ENCODE measurements around the gene TRPV6. TPM values are rescaled to one million over a fixed set of nuclear protein-coding genes. Genes with fewer than 3 reads are reported as not detected.

TRPV6 gene
- total and polyA plus RNA-seq, 2 donors from 2014 or later = 4.4 to 5.5 TPM

- DNase-seq (peak in 2 of 5 donors; percentile 24 to 28), FAIRE-seq (no peak)
- TF ChIP-seq, protein P1, sequence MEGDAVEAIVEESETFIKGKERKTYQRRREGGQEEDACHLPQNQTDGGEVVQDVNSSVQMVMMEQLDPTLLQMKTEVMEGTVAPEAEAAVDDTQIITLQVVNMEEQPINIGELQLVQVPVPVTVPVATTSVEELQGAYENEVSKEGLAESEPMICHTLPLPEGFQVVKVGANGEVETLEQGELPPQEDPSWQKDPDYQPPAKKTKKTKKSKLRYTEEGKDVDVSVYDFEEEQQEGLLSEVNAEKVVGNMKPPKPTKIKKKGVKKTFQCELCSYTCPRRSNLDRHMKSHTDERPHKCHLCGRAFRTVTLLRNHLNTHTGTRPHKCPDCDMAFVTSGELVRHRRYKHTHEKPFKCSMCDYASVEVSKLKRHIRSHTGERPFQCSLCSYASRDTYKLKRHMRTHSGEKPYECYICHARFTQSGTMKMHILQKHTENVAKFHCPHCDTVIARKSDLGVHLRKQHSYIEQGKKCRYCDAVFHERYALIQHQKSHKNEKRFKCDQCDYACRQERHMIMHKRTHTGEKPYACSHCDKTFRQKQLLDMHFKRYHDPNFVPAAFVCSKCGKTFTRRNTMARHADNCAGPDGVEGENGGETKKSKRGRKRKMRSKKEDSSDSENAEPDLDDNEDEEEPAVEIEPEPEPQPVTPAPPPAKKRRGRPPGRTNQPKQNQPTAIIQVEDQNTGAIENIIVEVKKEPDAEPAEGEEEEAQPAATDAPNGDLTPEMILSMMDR (IDR thresholded peaks at IDR 0.05; ENCODE audit: borderline replicate concordance, extremely low read depth, insufficient read depth) = no peak
- Histone ChIP-seq H3K27me3 (ENCODE audit: control insufficient read depth, insufficient read depth, low read length) (no peaks in the 10 kb centered on the region), H3K36me3 (ENCODE audit: control insufficient read depth in 2 of 3, insufficient read depth in 3 of 3, low read length in 3 of 3) (no peaks in the 10 kb centered on the region), H3K9ac (ENCODE audit: low read length in 3 of 3) (no peak overlapping the region), H3K27ac (ENCODE audit: low read depth in 2 of 2, low read length in 2 of 2) (no peak overlapping the region), H3K4me1 (ENCODE audit: control insufficient read depth in 2 of 3, insufficient read depth in 2 of 3, low read depth in 1 of 3, low read length in 3 of 3) (no peaks in the 10 kb centered on the region), H3K4me3 (ENCODE audit: low read length in 3 of 3) (no peak overlapping the region), H3K9me3 (ENCODE audit: control insufficient read depth in 2 of 3, insufficient read depth in 1 of 3, low read length in 3 of 3) (no peaks in the 10 kb centered on the region)
- intact Hi-C loops (cut with DNase I) = no loop called here
Measured at GRCh38 chr7:142887282-142888015, 1.9 kb upstream of the TRPV6 start.

- peak in 1 of 5 donors; percentile 16 for DNase-seq
- Histone ChIP-seq H3K4me3 (ENCODE audit: low read length in 3 of 3) (no peak overlapping the region), H3K27ac (ENCODE audit: low read depth in 2 of 2, low read length in 2 of 2) (no peak overlapping the region), H3K36me3 (ENCODE audit: control insufficient read depth in 2 of 3, insufficient read depth in 3 of 3, low read length in 3 of 3) (no peaks in the 10 kb centered on the region), H3K27me3 (ENCODE audit: control insufficient read depth, insufficient read depth, low read length) (no peaks in the 10 kb centered on the region), H3K9me3 (ENCODE audit: control insufficient read depth in 2 of 3, insufficient read depth in 1 of 3, low read length in 3 of 3) (no peaks in the 10 kb centered on the region), H3K9ac (ENCODE audit: low read length in 3 of 3) (no peak overlapping the region), H3K4me1 (ENCODE audit: control insufficient read depth in 2 of 3, insufficient read depth in 2 of 3, low read depth in 1 of 3, low read length in 3 of 3) (no peaks in the 10 kb centered on the region)
- intact Hi-C loops (cut with DNase I) = no loop called here
- TF ChIP-seq, protein P1 (IDR thresholded peaks at IDR 0.05; ENCODE audit: borderline replicate concordance, extremely low read depth, insufficient read depth) = no peak
- FAIRE-seq = no peak
Measured at GRCh38 chr7:142886866-142887265, 1.3 kb upstream of the TRPV6 start.

DNA sequence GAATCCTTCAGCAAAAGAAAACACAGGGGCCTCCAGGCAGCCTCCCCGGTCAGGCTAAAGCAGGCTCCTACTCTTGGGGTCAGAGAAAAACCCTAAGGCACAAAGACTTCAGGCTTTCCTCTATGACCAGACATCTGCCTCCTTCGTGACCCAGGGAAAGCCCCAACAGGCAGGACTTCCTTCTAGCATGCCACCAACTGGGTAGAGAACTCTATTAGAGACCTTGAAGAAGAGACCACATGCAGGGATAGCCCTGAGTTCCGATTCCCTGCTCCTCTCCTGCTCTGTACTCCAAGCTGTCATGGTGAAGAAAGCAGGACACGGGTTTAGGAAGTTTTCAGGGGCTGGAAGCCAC is 1.3 kb downstream of the TRPV6 start:
- Histone ChIP-seq H3K27ac (ENCODE audit: low read depth in 2 of 2, low read length in 2 of 2) (no peak overlapping the region), H3K9me3 (ENCODE audit: control insufficient read depth in 2 of 3, insufficient read depth in 1 of 3, low read length in 3 of 3) (no peaks in the 10 kb centered on the region), H3K36me3 (ENCODE audit: control insufficient read depth in 2 of 3, insufficient read depth in 3 of 3, low read length in 3 of 3) (no peaks in the 10 kb centered on the region), H3K27me3 (ENCODE audit: control insufficient read depth, insufficient read depth, low read length) (no peaks in the 10 kb centered on the region), H3K4me1 (ENCODE audit: control insufficient read depth in 2 of 3, insufficient read depth in 2 of 3, low read depth in 1 of 3, low read length in 3 of 3) (no peaks in the 10 kb centered on the region), H3K4me3 (ENCODE audit: low read length in 3 of 3) (peak overlapping the region in 2 of 3 donors; percentile 38 to 55), H3K9ac (ENCODE audit: low read length in 3 of 3) (no peak overlapping the region)
- TF ChIP-seq, protein P1 (IDR thresholded peaks at IDR 0.05; ENCODE audit: borderline replicate concordance, extremely low read depth, insufficient read depth) = no peak
- DNase-seq (peak in 1 of 5 donors; percentile 5), FAIRE-seq (no peak)
- intact Hi-C loops (cut with DNase I) = no loop called here
